COR-L47 (cell line): ENCODE measurements around the gene RAB1B.
"Not testable (repeated sequence)": the region's sequence is repeated elsewhere in the genome, so short reads cannot be mapped to it uniquely, and the experiment has no call there.

ENCODE experiments used
- DNase-seq: peaks from one replicate; lab custom pipeline; 2025; lab: John Stamatoyannopoulos, UW

RAB1B gene

GRCh38 chr11:66267379-66268243, 828 bp upstream of the RAB1B start:
- peak; percentile 71 for DNase-seq

DNA sequence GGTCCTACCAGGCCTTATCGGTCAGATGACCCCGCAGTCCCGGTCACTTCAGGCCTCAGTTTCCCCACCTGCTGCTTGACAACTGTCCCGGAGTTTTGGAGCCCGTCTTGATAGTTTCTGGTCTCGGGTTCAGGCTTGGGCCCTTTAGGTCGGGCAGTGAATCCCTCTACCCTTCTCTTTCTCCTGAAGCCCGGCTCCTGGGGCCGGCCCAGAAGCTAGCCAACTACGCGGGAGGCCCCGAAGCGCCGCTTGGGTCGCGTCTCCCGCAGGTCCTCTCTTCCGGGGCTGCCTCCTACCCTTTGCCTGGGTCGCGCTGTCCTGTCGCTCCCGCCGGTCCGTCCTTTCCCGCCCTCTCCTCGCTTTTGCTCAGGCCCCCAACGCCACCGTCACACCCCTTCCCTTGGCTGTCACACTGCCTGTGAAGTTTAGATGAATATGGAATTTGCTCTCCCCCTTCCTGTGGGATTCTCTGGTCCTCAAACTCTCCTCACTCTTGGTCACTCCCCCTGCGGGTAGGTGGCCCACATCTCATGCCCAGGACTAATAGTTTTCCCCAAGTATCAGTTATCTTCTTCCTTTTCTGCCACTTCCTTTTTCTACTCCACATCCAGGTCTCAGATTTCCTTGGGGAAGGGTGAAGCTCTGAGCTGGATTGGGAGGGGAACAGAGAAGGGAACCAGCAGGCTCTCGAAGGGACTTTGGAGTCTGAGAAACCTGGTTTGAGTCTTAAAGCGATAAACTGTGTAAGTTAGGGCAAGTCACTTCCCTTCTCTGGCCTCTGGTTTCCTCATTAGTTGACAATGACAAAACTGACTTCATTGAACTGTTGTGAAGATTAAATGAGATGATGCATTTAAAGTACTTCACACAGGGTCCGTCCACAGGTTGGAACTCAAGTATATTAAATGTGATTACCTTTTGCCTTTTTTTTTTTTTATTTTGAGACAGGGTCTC, 790 bp downstream of the RAB1B start:
- DNase-seq: no peak

DNA sequence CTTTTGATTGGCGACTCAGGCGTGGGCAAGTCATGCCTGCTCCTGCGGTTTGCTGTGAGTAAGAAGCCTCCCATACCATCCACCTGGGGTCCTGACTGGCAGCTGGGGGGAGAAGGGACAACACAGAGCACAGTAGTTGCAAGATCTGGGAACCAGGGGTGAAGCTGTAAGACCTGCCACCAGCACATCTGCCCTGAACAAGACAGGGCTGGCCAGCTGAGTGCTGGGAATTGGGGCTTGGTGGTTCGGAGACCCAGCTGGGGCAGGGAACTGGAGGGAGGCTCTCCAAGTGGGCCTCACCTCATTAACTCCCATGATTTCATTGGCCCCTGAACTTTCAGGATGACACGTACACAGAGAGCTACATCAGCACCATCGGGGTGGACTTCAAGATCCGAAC, 3.4 kb downstream of the RAB1B start:
- no peak for DNase-seq

DNA sequence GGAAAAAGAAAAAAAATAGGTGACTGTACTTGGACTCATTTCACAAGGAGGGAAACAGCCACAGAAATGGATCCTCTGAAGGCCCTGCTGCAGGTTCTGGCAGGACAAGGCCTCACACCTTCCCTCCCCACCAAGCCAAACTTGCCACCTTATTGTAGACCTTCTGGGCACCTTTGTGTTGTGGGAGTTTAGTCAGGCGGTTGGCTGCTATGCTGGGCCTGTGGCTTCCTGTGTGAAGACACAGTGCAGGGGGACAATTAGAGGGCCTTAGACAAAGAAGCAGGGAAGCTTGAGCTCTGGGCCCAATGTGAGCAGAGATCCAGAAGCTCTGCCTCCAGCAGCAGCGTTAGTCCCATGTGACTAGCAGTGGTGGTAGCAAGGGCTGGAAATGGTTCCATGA, 4.2 kb downstream of the RAB1B start:
- DNase-seq: no peak

DNA sequence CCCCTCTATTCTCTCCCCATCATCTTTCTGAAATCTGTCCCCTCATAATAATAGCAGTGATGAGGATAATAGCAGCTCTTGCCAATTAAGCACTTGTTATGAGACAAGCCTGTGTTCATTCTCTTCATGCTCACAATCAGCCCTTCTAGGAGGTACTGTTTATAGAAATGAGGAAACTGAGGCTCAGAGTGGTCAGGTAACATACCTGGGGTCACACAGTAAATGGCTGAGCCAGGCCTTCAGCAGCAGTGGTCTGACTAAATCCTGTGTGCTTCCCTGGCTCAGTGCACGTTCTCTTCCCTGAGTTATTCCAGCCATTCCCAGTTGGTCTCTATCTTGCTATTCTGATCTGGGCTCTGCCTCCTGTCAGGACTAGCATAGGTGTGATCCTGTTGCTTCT, 5.8 kb downstream of the RAB1B start:
- no peak for DNase-seq

DNA sequence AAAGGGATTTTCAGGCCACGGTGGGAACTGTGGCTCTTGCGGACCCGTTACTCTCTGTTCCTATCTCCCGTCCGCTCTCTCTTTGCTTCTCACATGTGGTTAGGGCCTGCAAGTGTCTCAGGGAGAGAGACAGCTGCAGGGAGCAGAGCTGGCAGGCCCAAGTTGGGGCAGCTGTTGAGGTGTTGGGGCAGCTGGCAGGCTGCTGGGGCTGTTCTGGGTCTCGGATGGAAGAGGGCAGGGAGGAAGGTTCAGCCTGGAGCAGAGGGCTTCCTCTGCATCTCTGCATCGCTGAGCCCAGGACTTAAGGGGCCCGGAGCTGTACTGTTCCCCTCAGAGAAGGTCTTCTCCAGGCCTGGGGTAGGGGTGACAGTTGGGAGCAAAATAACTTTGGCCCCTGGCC, 7.0 kb downstream of the RAB1B start:
- no peak for DNase-seq

DNA sequence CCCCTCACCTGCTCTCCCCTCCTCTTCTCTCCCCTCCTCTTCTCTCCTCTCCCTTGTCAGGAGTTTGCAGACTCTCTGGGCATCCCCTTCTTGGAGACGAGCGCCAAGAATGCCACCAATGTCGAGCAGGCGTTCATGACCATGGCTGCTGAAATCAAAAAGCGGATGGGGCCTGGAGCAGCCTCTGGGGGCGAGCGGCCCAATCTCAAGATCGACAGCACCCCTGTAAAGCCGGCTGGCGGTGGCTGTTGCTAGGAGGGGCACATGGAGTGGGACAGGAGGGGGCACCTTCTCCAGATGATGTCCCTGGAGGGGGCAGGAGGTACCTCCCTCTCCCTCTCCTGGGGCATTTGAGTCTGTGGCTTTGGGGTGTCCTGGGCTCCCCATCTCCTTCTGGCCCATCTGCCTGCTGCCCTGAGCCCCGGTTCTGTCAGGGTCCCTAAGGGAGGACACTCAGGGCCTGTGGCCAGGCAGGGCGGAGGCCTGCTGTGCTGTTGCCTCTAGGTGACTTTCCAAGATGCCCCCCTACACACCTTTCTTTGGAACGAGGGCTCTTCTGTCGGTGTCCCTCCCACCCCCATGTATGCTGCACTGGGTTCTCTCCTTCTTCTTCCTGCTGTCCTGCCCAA, 7.7 kb downstream of the RAB1B start:
- DNase-seq: no peak

GRCh38 chr11:66276619-66277018, 8.2 kb downstream of the RAB1B start:
- not testable (repeated sequence) for DNase-seq

- DNase-seq: not testable (repeated sequence)
These were observed 8.6 kb downstream of the RAB1B start for GRCh38 chr11:66277064-66277463.

DNA sequence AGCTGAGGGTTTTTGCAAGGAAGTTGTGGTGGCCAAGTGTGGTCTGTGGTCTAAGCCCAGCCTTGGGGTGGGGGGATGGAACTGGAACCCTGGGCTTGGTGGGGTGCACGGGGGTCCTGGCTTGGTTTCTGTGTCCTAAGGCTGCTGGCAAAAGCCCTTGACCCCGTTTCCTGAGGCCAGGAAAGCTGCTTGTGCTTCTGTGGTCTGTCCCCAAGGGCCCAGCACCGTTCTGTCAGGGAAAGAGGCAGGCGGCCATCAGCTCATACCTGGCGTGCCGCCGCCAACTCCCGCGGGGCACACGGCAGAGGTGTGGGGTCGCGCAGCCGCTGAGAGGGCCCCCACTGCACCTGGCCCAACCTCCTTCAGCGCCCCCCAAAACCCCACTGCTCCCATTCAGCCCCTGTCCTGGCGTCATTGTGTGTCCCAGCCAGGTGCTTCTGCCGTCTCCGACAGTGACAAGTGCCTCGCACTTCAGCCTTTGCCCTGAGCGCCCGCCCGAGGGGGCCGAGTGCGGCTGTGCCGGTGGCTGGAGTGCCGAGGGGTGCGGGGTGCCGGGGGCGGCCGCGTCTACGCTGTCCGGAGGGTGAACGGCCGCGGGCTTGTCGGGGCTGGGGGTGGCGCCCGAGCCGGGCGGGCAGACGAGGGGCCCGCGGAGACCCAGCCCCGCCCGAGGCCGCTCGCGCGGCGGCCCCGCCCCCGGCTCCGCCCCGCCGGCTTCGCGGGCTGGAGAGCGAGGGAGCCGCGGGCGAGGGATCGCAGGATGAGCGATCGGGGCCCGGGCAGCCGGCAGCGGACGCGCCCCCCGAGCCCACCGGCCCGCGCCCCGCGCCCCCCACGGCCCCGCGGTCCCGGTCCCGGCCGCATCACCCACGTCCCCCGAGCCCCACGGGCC, 9.3 kb downstream of the RAB1B start, which contains the start of gene CNIH2:
TSS of gene CNIH2 (plus strand) at position 705 of the 892 bp plus-strand sequence. CDS start 282 bp downstream, outside the sequence.
- DNase-seq: peak; percentile 38

DNA sequence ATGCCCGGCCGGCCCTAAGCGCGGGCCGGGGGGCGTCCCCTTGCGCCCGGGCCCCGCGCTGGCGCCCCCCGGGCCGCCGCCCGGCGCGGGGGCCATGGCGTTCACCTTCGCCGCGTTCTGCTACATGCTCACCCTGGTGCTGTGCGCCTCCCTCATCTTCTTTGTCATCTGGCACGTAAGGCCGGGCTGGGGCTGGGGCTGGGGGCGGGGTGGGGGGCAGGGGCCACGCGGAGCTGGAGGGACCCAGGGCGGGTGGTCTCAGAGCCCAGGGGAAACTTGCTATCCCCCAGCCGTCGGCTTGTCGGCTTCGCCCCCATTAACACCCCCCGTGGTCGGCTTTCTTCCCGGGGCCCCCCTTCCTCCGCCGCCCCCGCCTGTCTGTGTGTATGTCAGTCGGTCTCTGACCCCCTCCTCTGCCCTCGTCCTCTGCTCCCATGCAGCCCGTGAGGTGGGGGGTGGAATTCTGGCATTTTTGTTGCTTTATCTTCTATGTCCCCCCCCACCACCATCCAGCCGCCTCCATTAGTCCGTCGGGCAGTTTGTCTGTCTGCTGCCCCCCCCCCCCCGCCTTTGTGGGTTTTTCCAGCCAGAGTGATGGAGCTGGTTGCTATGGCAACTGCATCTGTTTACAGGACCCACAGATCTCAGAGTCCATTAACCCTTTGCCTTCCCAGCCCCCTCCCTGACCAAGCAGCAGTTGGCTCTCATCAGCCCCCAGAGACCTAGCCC, 10.1 kb downstream of the RAB1B start:
- peak; percentile 50 for DNase-seq

GRCh38 chr11:66279092-66279734, 10.8 kb downstream of the RAB1B start:
- DNase-seq: no peak

- DNase-seq: no peak
These were observed 12.0 kb downstream of the RAB1B start for GRCh38 chr11:66280428-66280827.

GRCh38 chr11:66281001-66281400, 12.6 kb downstream of the RAB1B start:
- DNase-seq: no peak

- no peak for DNase-seq
These were observed 13.5 kb downstream of the RAB1B start for GRCh38 chr11:66281776-66282467.

DNA sequence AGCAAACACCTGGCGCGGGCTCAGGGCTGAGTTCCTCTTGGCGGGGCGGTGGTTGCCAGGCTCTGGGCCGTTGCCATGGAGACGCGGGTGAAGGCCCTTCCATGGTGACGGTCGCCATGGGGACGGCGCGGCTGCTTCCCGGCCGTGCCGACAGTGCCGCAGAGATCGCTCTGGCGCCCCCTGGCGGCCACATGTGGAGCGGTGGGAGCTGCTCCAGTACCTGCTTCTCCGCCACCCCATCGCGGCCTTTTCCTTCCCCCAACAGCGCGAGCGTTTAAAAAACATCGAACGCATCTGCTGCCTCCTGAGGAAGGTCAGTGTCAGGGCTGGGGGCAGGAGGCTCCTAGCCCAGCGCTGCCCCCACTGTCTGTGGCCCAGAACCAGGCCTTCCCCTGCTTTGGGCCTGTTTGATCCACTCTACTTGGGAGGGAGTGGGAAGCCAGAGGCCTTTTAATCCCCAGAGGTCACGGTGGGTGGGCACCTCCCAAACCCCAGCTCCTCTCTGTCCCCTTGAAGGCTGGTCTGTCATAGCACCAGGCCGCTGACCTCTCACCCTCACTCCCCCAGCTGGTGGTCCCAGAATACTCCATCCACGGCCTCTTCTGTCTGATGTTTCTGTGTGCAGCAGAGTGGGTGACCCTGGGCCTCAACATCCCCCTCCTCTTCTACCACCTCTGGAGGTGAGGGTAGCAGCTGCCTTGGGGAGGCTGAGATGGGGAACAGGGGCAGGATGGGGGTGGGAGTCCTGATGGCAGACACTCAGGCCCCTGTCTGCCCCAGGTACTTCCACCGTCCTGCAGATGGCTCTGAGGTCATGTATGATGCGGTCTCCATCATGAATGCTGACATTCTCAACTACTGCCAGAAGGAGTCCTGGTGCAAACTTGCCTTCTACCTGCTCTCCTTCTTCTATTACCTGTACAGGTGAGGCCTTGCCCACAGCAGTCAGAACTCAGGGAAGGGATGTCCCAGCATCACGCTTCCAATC, 14.3 kb downstream of the RAB1B start:
- DNase-seq: peak; percentile 99

GRCh38 chr11:66283461-66284105, 15.1 kb downstream of the RAB1B start:
- no peak for DNase-seq
